Anterior cingulate cortex (tissue), 58 donors: ENCODE measurements around the gene RPS19BP1.

Source experiments
- DNase-seq, 58 donors: peaks; one replicate each; lab custom pipeline; 2025; lab: John Stamatoyannopoulos, UW

Gene RPS19BP1

GRCh38 chr22:39532215-39533073 is at the start of gene RPS19BP1:
TSS of gene RPS19BP1 (minus strand) at chr22:39532748. CDS start at chr22:39532738, 10 bp downstream.
- DNase-seq: peak; percentile 82 to 99 (median 97)

GRCh38 chr22:39581303-39581702 is 48.8 kb upstream of the RPS19BP1 start:
- no peak for DNase-seq

GRCh38 chr22:39580795-39581194 is 48.2 kb upstream of the RPS19BP1 start:
- no peak for DNase-seq

- no peak for DNase-seq
Observed at GRCh38 chr22:39580006-39580441, 47.5 kb upstream of the RPS19BP1 start.

- no peak for DNase-seq
Observed at GRCh38 chr22:39577900-39578299, 45.4 kb upstream of the RPS19BP1 start.

GRCh38 chr22:39577366-39577765 is 44.8 kb upstream of the RPS19BP1 start:
- no peak for DNase-seq

- no peak for DNase-seq
Observed at GRCh38 chr22:39576027-39576426, 43.5 kb upstream of the RPS19BP1 start.

- DNase-seq: no peak
Observed at GRCh38 chr22:39575552-39575825, 42.9 kb upstream of the RPS19BP1 start.

- peak in 1 of 58 donors; percentile 26 for DNase-seq
Observed at GRCh38 chr22:39574779-39575551, 42.4 kb upstream of the RPS19BP1 start.

GRCh38 chr22:39571538-39571937 is 39.0 kb upstream of the RPS19BP1 start:
- no peak for DNase-seq

GRCh38 chr22:39570665-39571064 is 38.1 kb upstream of the RPS19BP1 start, which contains the start of gene CACNA1I:
TSS of gene CACNA1I (plus strand) at chr22:39570753. CDS start at chr22:39570753, 0 bp downstream.
- DNase-seq: no peak

- no peak for DNase-seq
Observed at GRCh38 chr22:39570226-39570625, 37.7 kb upstream of the RPS19BP1 start.

- DNase-seq: no peak
Observed at GRCh38 chr22:39569066-39569465, 36.5 kb upstream of the RPS19BP1 start.

- no peak for DNase-seq
Observed at GRCh38 chr22:39568278-39568981, 35.9 kb upstream of the RPS19BP1 start.

- DNase-seq: no peak
Observed at GRCh38 chr22:39567135-39567946, 34.8 kb upstream of the RPS19BP1 start.

- DNase-seq: no peak
Observed at GRCh38 chr22:39565414-39565944, 32.9 kb upstream of the RPS19BP1 start.

- no peak for DNase-seq
Observed at GRCh38 chr22:39563571-39564428, 31.3 kb upstream of the RPS19BP1 start.

GRCh38 chr22:39562839-39563489 is 30.4 kb upstream of the RPS19BP1 start:
- DNase-seq: no peak
